HepG2 (cell line): ENCODE data around the gene SERINC2. TPM values are rescaled to one million over a fixed set of nuclear protein-coding genes. Genes with fewer than 3 reads are reported as not detected.

Experiments used
- DPF2 ChIP-seq: sonication (generic); formaldehyde crosslinking; IDR thresholded peaks from 2 replicates; pipeline ENCODE4 v1.4.0; 2020; ENCODE audit warnings: mild to moderate bottlenecking, low read depth, missing genetic modification reagents, borderline replicate concordance
- ELF3 ChIP-seq: IDR thresholded peaks from 2 replicates; pipeline ENCODE4 v1.6.1; 2016; ENCODE audit warnings: missing genetic modification reagents, missing compliant biosample characterization
- FOXK2 ChIP-seq: fragments of 450-650 bp; IDR thresholded peaks from 2 replicates; pipeline ENCODE4 v1.6.1; 2016
- HDAC6 ChIP-seq: fragments of 200-600 bp; sonication (generic); IDR thresholded peaks from 2 replicates; pipeline ENCODE4 v1.7.0; 2017; ENCODE audit warnings: mild to moderate bottlenecking, antibody characterized with exemption, low read length, low read depth
- HMG20A ChIP-seq: IDR thresholded peaks from 2 replicates; pipeline ENCODE4 v1.6.1; 2016; ENCODE audit warnings: borderline replicate concordance
- HNRNPH1 ChIP-seq: fragments of 200-400 bp; formaldehyde crosslinking; optimal IDR thresholded peaks from 2 replicates; pipeline ENCODE3; 2017; ENCODE audit warnings: mild to moderate bottlenecking, low read depth, low read length
- ISL2 ChIP-seq: sonication (generic); formaldehyde crosslinking; IDR thresholded peaks from 2 replicates; pipeline ENCODE4 v1.5.0; 2020; ENCODE audit warnings: missing genetic modification reagents
- KDM1A ChIP-seq: IDR thresholded peaks from 2 replicates; pipeline ENCODE4 v1.6.1; 2016; ENCODE audit warnings: missing compliant biosample characterization
- REXO4 ChIP-seq: sonication (generic); formaldehyde crosslinking; IDR thresholded peaks from 2 replicates; pipeline ENCODE4 v1.8.0; 2022; ENCODE audit warnings: missing genetic modification reagents, mild to moderate bottlenecking, borderline replicate concordance
- SRF ChIP-seq: IDR thresholded peaks from 2 replicates; pipeline ENCODE4 v1.6.1; 2011; ENCODE audit warnings: mild to moderate bottlenecking, low read depth, low read length, moderate library complexity
- ZFY ChIP-seq: sonication (generic); formaldehyde crosslinking; IDR thresholded peaks from 2 replicates; pipeline ENCODE4 v1.4.0; 2020; ENCODE audit warnings: missing genetic modification reagents
- ZMAT3 ChIP-seq: sonication (generic); formaldehyde crosslinking; conservative IDR thresholded peaks from 2 replicates; pipeline ENCODE4 v1.7.0; 2021; ENCODE audit warnings: missing genetic modification reagents
- ZNF501 ChIP-seq: sonication (generic); formaldehyde crosslinking; IDR thresholded peaks from 2 replicates; pipeline ENCODE4 v1.5.1; 2020; ENCODE audit warnings: mild to moderate bottlenecking, moderate library complexity, missing genetic modification reagents
- ZNF891 ChIP-seq: sonication (generic); formaldehyde crosslinking; IDR thresholded peaks from 2 replicates; pipeline ENCODE4 v1.5.0; 2020; ENCODE audit warnings: mild to moderate bottlenecking, missing genetic modification reagents
- polyA plus RNA-seq, 8 experiments: library from polyadenylated mRNA; depleted of rRNA in 3 of 8; stranded (reverse) in 7 of 8; unstranded in 1 of 8; fragments of >200 nt; fragmentation: Illumina TruSeq in 4 of 8; extraction: Trizol in 4 of 8; gene quantifications; 2 replicates each; pipeline versions ENCODE4 v1.2.1 to v1.2.3, GENCODE V29; 2011 to 2016; ENCODE audit warnings: low read depth in 4 of 8, missing spikeins in 1 of 8, mixed read lengths in 1 of 8; ENCODE audit not compliant: insufficient read depth in 1 of 8
- total RNA-seq, 5 experiments: library from RNA; depleted of rRNA; stranded (reverse); fragments of >200 nt; fragmentation: Illumina TruSeq; extraction: Trizol; gene quantifications; 2 replicates each; pipeline ENCODE4 v1.2.3, GENCODE V29; 2016; ENCODE audit warnings: low read depth in 1 of 5
- TF ChIP-seq, protein P1 (sequence below): sonication (generic); formaldehyde crosslinking; IDR thresholded peaks from 2 replicates; pipeline ENCODE4 v1.4.0; 2020; ENCODE audit warnings: missing genetic modification reagents
- TF ChIP-seq, protein P2 (sequence below): sonication (generic); formaldehyde crosslinking; IDR thresholded peaks from 2 replicates; pipeline ENCODE4 v1.5.0; 2020; ENCODE audit warnings: mild to moderate bottlenecking, missing genetic modification reagents
- TF ChIP-seq, protein P3 (sequence below): sonication (generic); formaldehyde crosslinking; IDR thresholded peaks from 2 replicates; pipeline ENCODE4 v1.9.0; 2022; ENCODE audit warnings: low read depth, missing genetic modification reagents
- TF ChIP-seq, protein P4 (sequence below): IDR thresholded peaks from 2 replicates; pipeline ENCODE4 v1.6.1; 2016; ENCODE audit warnings: low read depth, borderline replicate concordance
- TF ChIP-seq, protein P5 (sequence below): sonication (generic); formaldehyde crosslinking; IDR thresholded peaks from 2 replicates; pipeline ENCODE4 v1.5.0; 2020; ENCODE audit warnings: missing genetic modification reagents, mild to moderate bottlenecking, borderline replicate concordance
- TF ChIP-seq, protein P6 (sequence below): IDR thresholded peaks from 2 replicates; pipeline ENCODE4 v1.6.1; 2016; ENCODE audit warnings: mild to moderate bottlenecking

SERINC2 gene
- total and polyA plus RNA-seq, 2 of the 13 experiments (the other 11 are each of a cell fraction or from before 2014, with no cell fraction given) = 4.8 to 126 TPM

DNA sequence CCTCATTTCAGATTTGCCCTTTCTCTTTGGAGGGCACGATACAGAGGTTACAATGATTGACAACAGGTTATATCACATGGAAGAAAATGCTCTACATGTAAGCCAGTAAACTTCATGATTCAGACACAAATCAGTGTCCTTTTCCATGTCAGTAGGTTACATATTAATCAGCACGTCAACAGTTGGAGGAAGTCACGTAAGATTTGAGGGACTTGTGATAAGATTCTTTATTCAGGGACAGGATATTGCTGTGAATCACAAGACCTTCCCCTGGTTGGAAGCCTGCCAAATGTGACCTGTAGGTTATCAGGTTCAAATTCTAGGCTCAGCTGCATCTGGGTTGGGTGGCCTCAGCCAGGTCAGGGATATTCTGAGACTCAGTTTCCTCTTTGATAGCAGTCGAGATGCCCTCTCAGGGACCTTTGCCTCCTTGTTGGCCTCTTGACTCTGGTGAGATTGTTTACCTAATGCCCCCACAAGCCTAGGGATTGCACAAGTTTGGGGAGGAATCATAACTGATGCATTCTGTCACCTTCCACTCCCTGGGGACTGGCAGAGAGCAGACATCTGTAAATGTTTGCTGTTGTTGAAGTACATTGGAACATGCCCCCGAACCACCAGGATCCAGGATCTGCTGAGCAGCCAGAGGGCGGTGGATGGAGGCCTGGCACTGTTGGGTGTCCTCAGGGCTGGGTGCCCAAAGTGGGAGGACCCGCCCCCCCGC, 31.9 kb downstream of the SERINC2 start (continued):
- TF ChIP-seq, protein P1, sequence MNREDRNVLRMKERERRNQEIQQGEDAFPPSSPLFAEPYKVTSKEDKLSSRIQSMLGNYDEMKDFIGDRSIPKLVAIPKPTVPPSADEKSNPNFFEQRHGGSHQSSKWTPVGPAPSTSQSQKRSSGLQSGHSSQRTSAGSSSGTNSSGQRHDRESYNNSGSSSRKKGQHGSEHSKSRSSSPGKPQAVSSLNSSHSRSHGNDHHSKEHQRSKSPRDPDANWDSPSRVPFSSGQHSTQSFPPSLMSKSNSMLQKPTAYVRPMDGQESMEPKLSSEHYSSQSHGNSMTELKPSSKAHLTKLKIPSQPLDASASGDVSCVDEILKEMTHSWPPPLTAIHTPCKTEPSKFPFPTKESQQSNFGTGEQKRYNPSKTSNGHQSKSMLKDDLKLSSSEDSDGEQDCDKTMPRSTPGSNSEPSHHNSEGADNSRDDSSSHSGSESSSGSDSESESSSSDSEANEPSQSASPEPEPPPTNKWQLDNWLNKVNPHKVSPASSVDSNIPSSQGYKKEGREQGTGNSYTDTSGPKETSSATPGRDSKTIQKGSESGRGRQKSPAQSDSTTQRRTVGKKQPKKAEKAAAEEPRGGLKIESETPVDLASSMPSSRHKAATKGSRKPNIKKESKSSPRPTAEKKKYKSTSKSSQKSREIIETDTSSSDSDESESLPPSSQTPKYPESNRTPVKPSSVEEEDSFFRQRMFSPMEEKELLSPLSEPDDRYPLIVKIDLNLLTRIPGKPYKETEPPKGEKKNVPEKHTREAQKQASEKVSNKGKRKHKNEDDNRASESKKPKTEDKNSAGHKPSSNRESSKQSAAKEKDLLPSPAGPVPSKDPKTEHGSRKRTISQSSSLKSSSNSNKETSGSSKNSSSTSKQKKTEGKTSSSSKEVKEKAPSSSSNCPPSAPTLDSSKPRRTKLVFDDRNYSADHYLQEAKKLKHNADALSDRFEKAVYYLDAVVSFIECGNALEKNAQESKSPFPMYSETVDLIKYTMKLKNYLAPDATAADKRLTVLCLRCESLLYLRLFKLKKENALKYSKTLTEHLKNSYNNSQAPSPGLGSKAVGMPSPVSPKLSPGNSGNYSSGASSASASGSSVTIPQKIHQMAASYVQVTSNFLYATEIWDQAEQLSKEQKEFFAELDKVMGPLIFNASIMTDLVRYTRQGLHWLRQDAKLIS (CRISPR knock-in tag) = no peak
- TF ChIP-seq HMG20A (peak; percentile 78; the same call in 1 of the 2 replicates), SRF (no peak), HDAC6 (no peak), FOXK2 (no peak), ZMAT3 (CRISPR knock-in tag) (0 out of 2 replicates have a peak, but pooled peaks have one; percentile 53), ZNF501 (no peak; the same call in 1 of the 2 replicates), HNRNPH1 (no peak), ZFY (CRISPR knock-in tag) (no peak), DPF2 (CRISPR knock-in tag) (peak; percentile 77), REXO4 (CRISPR knock-in tag) (no peak), KDM1A (no peak), ISL2 (CRISPR knock-in tag) (peak; percentile 79), ELF3 (CRISPR knock-in tag) (peak; percentile 93), ZNF891 (no peak)
- TF ChIP-seq, protein P2, sequence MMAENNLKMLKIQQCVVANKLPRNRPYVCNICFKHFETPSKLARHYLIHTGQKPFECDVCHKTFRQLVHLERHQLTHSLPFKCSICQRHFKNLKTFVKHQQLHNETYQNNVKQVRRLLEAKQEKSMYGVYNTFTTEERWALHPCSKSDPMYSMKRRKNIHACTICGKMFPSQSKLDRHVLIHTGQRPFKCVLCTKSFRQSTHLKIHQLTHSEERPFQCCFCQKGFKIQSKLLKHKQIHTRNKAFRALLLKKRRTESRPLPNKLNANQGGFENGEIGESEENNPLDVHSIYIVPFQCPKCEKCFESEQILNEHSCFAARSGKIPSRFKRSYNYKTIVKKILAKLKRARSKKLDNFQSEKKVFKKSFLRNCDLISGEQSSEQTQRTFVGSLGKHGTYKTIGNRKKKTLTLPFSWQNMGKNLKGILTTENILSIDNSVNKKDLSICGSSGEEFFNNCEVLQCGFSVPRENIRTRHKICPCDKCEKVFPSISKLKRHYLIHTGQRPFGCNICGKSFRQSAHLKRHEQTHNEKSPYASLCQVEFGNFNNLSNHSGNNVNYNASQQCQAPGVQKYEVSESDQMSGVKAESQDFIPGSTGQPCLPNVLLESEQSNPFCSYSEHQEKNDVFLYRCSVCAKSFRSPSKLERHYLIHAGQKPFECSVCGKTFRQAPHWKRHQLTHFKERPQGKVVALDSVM = peak; percentile 52
- TF ChIP-seq, protein P3, sequence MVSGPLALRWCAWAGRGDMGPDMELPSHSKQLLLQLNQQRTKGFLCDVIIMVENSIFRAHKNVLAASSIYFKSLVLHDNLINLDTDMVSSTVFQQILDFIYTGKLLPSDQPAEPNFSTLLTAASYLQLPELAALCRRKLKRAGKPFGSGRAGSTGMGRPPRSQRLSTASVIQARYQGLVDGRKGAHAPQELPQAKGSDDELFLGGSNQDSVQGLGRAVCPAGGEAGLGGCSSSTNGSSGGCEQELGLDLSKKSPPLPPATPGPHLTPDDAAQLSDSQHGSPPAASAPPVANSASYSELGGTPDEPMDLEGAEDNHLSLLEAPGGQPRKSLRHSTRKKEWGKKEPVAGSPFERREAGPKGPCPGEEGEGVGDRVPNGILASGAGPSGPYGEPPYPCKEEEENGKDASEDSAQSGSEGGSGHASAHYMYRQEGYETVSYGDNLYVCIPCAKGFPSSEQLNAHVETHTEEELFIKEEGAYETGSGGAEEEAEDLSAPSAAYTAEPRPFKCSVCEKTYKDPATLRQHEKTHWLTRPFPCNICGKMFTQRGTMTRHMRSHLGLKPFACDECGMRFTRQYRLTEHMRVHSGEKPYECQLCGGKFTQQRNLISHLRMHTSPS (CRISPR knock-in tag) = peak; percentile 98
- TF ChIP-seq, protein P4, sequence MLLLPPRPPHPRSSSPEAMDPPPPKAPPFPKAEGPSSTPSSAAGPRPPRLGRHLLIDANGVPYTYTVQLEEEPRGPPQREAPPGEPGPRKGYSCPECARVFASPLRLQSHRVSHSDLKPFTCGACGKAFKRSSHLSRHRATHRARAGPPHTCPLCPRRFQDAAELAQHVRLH (CRISPR knock-in tag) = peak; percentile 35; the same call in 1 of the 2 replicates
- TF ChIP-seq, protein P5, sequence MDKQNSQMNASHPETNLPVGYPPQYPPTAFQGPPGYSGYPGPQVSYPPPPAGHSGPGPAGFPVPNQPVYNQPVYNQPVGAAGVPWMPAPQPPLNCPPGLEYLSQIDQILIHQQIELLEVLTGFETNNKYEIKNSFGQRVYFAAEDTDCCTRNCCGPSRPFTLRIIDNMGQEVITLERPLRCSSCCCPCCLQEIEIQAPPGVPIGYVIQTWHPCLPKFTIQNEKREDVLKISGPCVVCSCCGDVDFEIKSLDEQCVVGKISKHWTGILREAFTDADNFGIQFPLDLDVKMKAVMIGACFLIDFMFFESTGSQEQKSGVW (CRISPR knock-in tag) = no peak
- TF ChIP-seq, protein P6, sequence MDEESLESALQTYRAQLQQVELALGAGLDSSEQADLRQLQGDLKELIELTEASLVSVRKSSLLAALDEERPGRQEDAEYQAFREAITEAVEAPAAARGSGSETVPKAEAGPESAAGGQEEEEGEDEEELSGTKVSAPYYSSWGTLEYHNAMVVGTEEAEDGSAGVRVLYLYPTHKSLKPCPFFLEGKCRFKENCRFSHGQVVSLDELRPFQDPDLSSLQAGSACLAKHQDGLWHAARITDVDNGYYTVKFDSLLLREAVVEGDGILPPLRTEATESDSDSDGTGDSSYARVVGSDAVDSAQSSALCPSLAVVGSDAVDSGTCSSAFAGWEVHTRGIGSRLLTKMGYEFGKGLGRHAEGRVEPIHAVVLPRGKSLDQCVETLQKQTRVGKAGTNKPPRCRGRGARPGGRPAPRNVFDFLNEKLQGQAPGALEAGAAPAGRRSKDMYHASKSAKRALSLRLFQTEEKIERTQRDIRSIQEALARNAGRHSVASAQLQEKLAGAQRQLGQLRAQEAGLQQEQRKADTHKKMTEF = peak; percentile 73
